OCI-LY7 (cell line): ENCODE data around the gene LINC01488. TPM values are rescaled to one million over a fixed set of nuclear protein-coding genes. Genes with fewer than 3 reads are reported as not detected.

Experiments
- BruUV-seq: library from RNA; stranded (reverse); fragments of 400-500 nt; replicated peaks from 2 replicates; lab custom pipeline; 2021; lab: Mats Ljungman, UMichigan
- CTCF ChIA-PET: fragments of 300-600 bp; sonication (Branson Sonifier 250); formaldehyde crosslinking; loops from one replicate; lab custom pipeline; 2022; ENCODE audit warnings: antibody characterized with exemption; ENCODE audit not compliant: unreplicated experiment; lab: Charles Lee
- POLR2A ChIA-PET: fragments of 300-600 bp; sonication (Branson Sonifier 250); formaldehyde crosslinking; loops from one replicate; lab custom pipeline; 2022; ENCODE audit warnings: antibody characterized with exemption; lab: Charles Lee
- DNase-seq: peaks from one replicate; pipeline ENCODE4 v3.0.0-alpha.2; 2015; ENCODE audit warnings: low spot score
- H2AFZ ChIP-seq: fragments of 200-600 bp; sonication (generic), shearing (Covaris generic); 2 replicates; pipeline ENCODE4 v1.6.1; 2014; ENCODE audit warnings: mild to moderate bottlenecking, antibody characterized with exemption, low read length, moderate library complexity
- H3K27ac ChIP-seq: fragments of 200-600 bp; sonication (generic); 2 replicates; pipeline ENCODE4 v1.5.1; 2014; ENCODE audit warnings: mixed run types, low read depth, mild to moderate bottlenecking, moderate library complexity, low read length, inconsistent platforms; ENCODE audit not compliant: poor library complexity, severe bottlenecking
- H3K36me3 ChIP-seq: fragments of 200-600 bp; sonication (generic); 2 replicates; pipeline ENCODE4 v1.6.1; 2014; ENCODE audit warnings: mild to moderate bottlenecking, antibody characterized with exemption, low read length, moderate library complexity, mixed read lengths; ENCODE audit not compliant: insufficient read depth
- H3K4me1 ChIP-seq: fragments of 200-600 bp; sonication (generic); 2 replicates; pipeline ENCODE4 v1.5.1; 2014; ENCODE audit warnings: mild to moderate bottlenecking, low read length; ENCODE audit not compliant: insufficient read depth, poor library complexity, severe bottlenecking
- H3K4me2 ChIP-seq: fragments of 200-600 bp; sonication (generic); 2 replicates; pipeline ENCODE4 v1.6.1; 2014; ENCODE audit warnings: mild to moderate bottlenecking, low read length
- H3K4me3 ChIP-seq: fragments of 200-600 bp; sonication (generic); 2 replicates; pipeline ENCODE4 v1.5.1; 2014; ENCODE audit warnings: mild to moderate bottlenecking, low read depth, low read length; ENCODE audit not compliant: poor library complexity, severe bottlenecking
- H3K79me2 ChIP-seq: fragments of 200-600 bp; sonication (generic); 2 replicates; pipeline ENCODE4 v1.6.1; 2016; ENCODE audit warnings: low read depth, mild to moderate bottlenecking, low read length, moderate library complexity, mixed read lengths; ENCODE audit not compliant: insufficient read depth
- H3K9me2 ChIP-seq: fragments of 200-600 bp; sonication (generic); 2 replicates; pipeline ENCODE4 v1.6.1; 2016; ENCODE audit warnings: mild to moderate bottlenecking, low read length, mixed read lengths; ENCODE audit not compliant: insufficient read depth
- H3K9me3 ChIP-seq: fragments of 200-600 bp; sonication (generic); 2 replicates; pipeline ENCODE4 v1.6.1; 2014; ENCODE audit warnings: mild to moderate bottlenecking, mixed run types, low read length, mixed read lengths
- H4K20me1 ChIP-seq: fragments of 200-600 bp; sonication (generic); 2 replicates; pipeline ENCODE4 v1.6.1; 2014; ENCODE audit warnings: mild to moderate bottlenecking, antibody characterized with exemption, low read length, moderate library complexity, mixed read lengths; ENCODE audit not compliant: insufficient read depth
- EZH2phosphoT487 ChIP-seq: fragments of 200-600 bp; sonication (generic); IDR thresholded peaks from 2 replicates; pipeline ENCODE4 v1.6.1; 2018; ENCODE audit warnings: low read depth, borderline replicate concordance, mild to moderate bottlenecking, mixed run types, antibody characterized with exemption, low read length, moderate library complexity, mixed read lengths
- intact Hi-C: fragments of 100-400 bp; cut with micrococcal nuclease; formaldehyde crosslinking; loops from one replicate; pipeline ENCODE4 v1.10.0; 2022; ENCODE audit not compliant: unreplicated experiment
- total RNA-seq, 2 experiments: library from RNA; depleted of rRNA in 1 of 2; stranded (reverse); fragments of >200 nt in 1 of 2; shearing (Covaris generic) in 1 of 2; gene quantifications; 2 replicates each; pipeline ENCODE4 v1.2.3, GENCODE V29; 2014 to 2022
- TF ChIP-seq, protein P1 (sequence below): fragments of 200-600 bp; sonication (generic); conservative IDR thresholded peaks from 2 replicates; pipeline ENCODE4 v1.5.1; 2014; ENCODE audit warnings: mild to moderate bottlenecking, antibody characterized with exemption, low read length, moderate library complexity, mixed read lengths

The LINC01488 gene
- total RNA-seq, 2 experiments from 2014 or later, result not detected

GRCh38 chr11:69508974-69509373, 27.5 kb downstream of the LINC01488 start:
- Histone ChIP-seq H3K9me2 (no peaks in the 10 kb centered on the region), H3K9me3 (no peaks in the 10 kb centered on the region), H3K4me2 (no peak overlapping the region), H3K79me2 (no peaks in the 10 kb centered on the region), H3K36me3 (no peaks in the 10 kb centered on the region), H3K4me1 (no peaks in the 10 kb centered on the region), H3K27ac (no peak overlapping the region), H3K4me3 (no peak overlapping the region), H4K20me1 (no peaks in the 10 kb centered on the region), H2AFZ (no peak overlapping the region)
- CTCF ChIA-PET, result no interaction called here
- TF ChIP-seq EZH2phosphoT487, result no peak
- TF ChIP-seq, protein P1, sequence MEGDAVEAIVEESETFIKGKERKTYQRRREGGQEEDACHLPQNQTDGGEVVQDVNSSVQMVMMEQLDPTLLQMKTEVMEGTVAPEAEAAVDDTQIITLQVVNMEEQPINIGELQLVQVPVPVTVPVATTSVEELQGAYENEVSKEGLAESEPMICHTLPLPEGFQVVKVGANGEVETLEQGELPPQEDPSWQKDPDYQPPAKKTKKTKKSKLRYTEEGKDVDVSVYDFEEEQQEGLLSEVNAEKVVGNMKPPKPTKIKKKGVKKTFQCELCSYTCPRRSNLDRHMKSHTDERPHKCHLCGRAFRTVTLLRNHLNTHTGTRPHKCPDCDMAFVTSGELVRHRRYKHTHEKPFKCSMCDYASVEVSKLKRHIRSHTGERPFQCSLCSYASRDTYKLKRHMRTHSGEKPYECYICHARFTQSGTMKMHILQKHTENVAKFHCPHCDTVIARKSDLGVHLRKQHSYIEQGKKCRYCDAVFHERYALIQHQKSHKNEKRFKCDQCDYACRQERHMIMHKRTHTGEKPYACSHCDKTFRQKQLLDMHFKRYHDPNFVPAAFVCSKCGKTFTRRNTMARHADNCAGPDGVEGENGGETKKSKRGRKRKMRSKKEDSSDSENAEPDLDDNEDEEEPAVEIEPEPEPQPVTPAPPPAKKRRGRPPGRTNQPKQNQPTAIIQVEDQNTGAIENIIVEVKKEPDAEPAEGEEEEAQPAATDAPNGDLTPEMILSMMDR, result no peak
- no peak for DNase-seq
- POLR2A ChIA-PET, result no interaction called here
- intact Hi-C loops, result no loop called here
- BruUV-seq, result no TSS peak

DNA sequence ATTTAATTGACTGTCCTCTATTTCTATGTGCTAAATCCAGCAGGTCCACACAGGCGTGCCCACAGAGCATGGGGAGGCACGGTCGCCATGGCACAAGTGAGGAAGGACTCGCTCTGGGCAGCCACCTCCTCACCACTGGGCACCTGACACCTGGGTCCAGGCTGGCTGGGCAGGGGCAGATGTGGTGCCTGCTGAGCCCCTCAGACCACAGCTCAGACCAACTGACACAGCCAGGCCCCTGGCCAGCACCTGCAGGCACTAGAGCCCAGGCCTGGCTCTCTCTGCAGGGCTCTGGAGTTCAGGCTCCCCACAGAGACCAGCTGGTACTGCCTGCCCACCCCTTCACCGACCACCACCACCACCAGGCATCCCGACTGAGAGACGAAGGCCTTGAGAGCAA, 27.9 kb downstream of the LINC01488 start:
- TF ChIP-seq EZH2phosphoT487, result no peak
- TF ChIP-seq, protein P1, result no peak
- BruUV-seq, result no TSS peak

DNA sequence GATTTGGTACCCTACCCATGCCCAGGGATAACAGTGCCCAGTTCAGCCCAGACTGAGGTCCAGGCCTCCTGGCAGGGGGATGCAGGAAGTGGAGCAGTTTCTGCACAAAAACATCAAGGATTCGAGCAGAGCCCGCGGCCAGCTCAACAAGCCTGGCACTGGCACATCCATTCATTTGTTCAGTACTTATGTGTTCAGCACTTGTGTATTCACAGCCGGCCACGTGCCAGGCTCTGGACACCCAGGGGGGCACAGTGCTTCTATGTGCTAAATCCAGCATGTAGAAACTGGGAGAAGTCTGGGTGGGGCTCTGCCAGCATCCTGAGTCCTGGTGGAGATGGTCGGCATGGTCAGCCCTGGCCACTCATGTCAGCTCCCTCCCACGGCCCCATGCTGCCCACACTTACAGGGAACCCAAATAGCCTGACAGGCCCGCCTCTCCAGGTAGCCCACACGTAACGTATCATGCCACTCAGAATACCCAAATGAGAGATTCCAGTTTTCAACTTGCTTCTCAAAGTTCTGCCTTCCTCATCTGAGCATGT, 28.5 kb downstream of the LINC01488 start:
- DNase-seq, result no peak
- CTCF ChIA-PET, result no interaction called here
- Histone ChIP-seq H2AFZ (no peak overlapping the region), H3K4me1 (no peaks in the 10 kb centered on the region), H3K27ac (no peak overlapping the region), H3K36me3 (no peaks in the 10 kb centered on the region), H4K20me1 (no peaks in the 10 kb centered on the region), H3K9me2 (no peaks in the 10 kb centered on the region), H3K4me3 (no peak overlapping the region), H3K9me3 (no peaks in the 10 kb centered on the region), H3K79me2 (no peaks in the 10 kb centered on the region), H3K4me2 (no peak overlapping the region)
- POLR2A ChIA-PET, result no interaction called here
- TF ChIP-seq, protein P1, result no peak
- no peak for TF ChIP-seq EZH2phosphoT487
- intact Hi-C loops, result no loop called here
- no TSS peak for BruUV-seq

More for the DNA sequence above, 27.9 kb downstream of the LINC01488 start:
- H3K4me2 ChIP-seq, result no peak overlapping the region
- H3K9me2 ChIP-seq, result no peaks in the 10 kb centered on the region
- H4K20me1 ChIP-seq, result no peaks in the 10 kb centered on the region
- no peak overlapping the region for H2AFZ ChIP-seq
- H3K36me3 ChIP-seq, result no peaks in the 10 kb centered on the region
- intact Hi-C loops, result no loop called here
- H3K4me3 ChIP-seq, result no peak overlapping the region
- ChIA-PET CTCF (no interaction called here), POLR2A (no interaction called here)
- no peaks in the 10 kb centered on the region for H3K79me2 ChIP-seq
- no peaks in the 10 kb centered on the region for H3K9me3 ChIP-seq
- DNase-seq, result no peak
- no peaks in the 10 kb centered on the region for H3K4me1 ChIP-seq
- no peak overlapping the region for H3K27ac ChIP-seq
